ENCODE data around the gene GTF2I. TPM values are rescaled to one million over a fixed set of nuclear protein-coding genes. Genes with fewer than 3 reads are reported as not detected.
"Not testable (repeated sequence)": the region's sequence is repeated elsewhere in the genome, so short reads cannot be mapped to it uniquely, and the experiment has no call there.

GTF2I gene
- total and polyA plus RNA-seq, 9 donors, result 101 to 171 (median 143) TPM

- not testable (repeated sequence) for H3K9me3 ChIP-seq (replicated peaks; ENCODE audit: control insufficient read depth, low read depth, low read length); H3K27ac ChIP-seq (ENCODE audit: low read length); H3K4me1 ChIP-seq (ENCODE audit: control insufficient read depth, insufficient read depth, low read length); DNase-seq; H3K4me3 ChIP-seq (ENCODE audit: low read length); H3K36me3 ChIP-seq (ENCODE audit: control insufficient read depth, insufficient read depth, low read length); H3K27me3 ChIP-seq (ENCODE audit: control insufficient read depth, insufficient read depth, low read length)
- WGBS (ENCODE audit: insufficient coverage), result no CpG with 5 or more reads among the region's 4 CpGs
These were observed 141.1 kb downstream of the GTF2I start for GRCh38 chr7:74798644-74799043.

Other genes starting within 250 kb of the GTF2I start
- gene GTF2IRD1, start 203.8 kb upstream of the GTF2I start, total RNA-seq, result 12.5 TPM
- gene GTF2IRD1, start 203.8 kb upstream of the GTF2I start, polyA plus RNA-seq (ENCODE audit: insufficient read depth in 1 of 8, insufficient read length in 8 of 8, low replicate concordance in 1 of 8), result 10 to 100 TPM; 35.4 to 44.3 (median 41.2) TPM
- gene NCF1, start 116.3 kb downstream of the GTF2I start, total RNA-seq, result 0.66 TPM
- 1 to 10 TPM; 1.1 to 3.4 (median 1.7) TPM for gene NCF1, start 116.3 kb downstream of the GTF2I start, polyA plus RNA-seq (ENCODE audit: insufficient read depth in 1 of 8, insufficient read length in 8 of 8, low replicate concordance in 1 of 8)
- gene GTF2IRD2, start 193.9 kb downstream of the GTF2I start, total RNA-seq, result 14.9 TPM
- gene GTF2IRD2, start 193.9 kb downstream of the GTF2I start, polyA plus RNA-seq (ENCODE audit: insufficient read depth in 1 of 8, insufficient read length in 8 of 8, low replicate concordance in 1 of 8), result 10 to 100 TPM in 7 of 8 donors, 1 to 10 TPM in 1; 8.1 to 18.1 (median 11.6) TPM